ENCODE measurements around the gene ANGPTL3.
"Not testable (repeated sequence)": the region's sequence is repeated elsewhere in the genome, so short reads cannot be mapped to it uniquely, and the experiment has no call there.

ANGPTL3 gene, protein sequence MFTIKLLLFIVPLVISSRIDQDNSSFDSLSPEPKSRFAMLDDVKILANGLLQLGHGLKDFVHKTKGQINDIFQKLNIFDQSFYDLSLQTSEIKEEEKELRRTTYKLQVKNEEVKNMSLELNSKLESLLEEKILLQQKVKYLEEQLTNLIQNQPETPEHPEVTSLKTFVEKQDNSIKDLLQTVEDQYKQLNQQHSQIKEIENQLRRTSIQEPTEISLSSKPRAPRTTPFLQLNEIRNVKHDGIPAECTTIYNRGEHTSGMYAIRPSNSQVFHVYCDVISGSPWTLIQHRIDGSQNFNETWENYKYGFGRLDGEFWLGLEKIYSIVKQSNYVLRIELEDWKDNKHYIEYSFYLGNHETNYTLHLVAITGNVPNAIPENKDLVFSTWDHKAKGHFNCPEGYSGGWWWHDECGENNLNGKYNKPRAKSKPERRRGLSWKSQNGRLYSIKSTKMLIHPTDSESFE

GRCh38 chr1:62597281-62597680 lies at the start of gene ANGPTL3:
ANGPTL3 (plus strand) TSS chr1:62597520; CDS start chr1:62597567, 47 bp downstream.
- TF ChIP-seq EGR2 (tag by site-specific recombination; IDR thresholded peaks at IDR 0.05; ENCODE audit: low read depth) = no peak
- no peak for TF ChIP-seq SP7 (tag by site-specific recombination; IDR thresholded peaks at IDR 0.05)
- no peak for TF ChIP-seq ZNF10 (tag by site-specific recombination; IDR thresholded peaks at IDR 0.05)
- TF ChIP-seq ZNF140 (tag by site-specific recombination; IDR thresholded peaks at IDR 0.05) = no peak
- TF ChIP-seq KLF17 (tag by site-specific recombination; IDR thresholded peaks at IDR 0.05) = no peak
- H3K4me3 ChIP-seq (ENCODE audit: low read depth, low read length) = no peak within 1 kb of the TSS
- ChIA-PET POLR2A (no interaction called here), CTCF (no interaction called here)
- no peaks in the 10 kb centered on the region for H3K9me3 ChIP-seq (ENCODE audit: control insufficient read depth, insufficient read depth, low read depth, low read length)
- H3K36me3 ChIP-seq (ENCODE audit: control insufficient read depth in 2 of 2, insufficient read depth in 1 of 2, low read length in 2 of 2) = no peaks in the 10 kb centered on the region
- H3K27ac ChIP-seq (ENCODE audit: extremely low read depth, low read depth, low read length) = no peak within 1 kb of the TSS
- H3K4me1 ChIP-seq (ENCODE audit: control insufficient read depth, insufficient read depth, low read length) = no peaks in the 10 kb centered on the region

GRCh38 chr1:62561306-62561705 lies 36.0 kb upstream of the ANGPTL3 start:
- Histone ChIP-seq H3K27ac (ENCODE audit: extremely low read depth, low read depth, low read length) (no peak overlapping the region), H3K9me3 (ENCODE audit: control insufficient read depth, insufficient read depth, low read depth, low read length) (no peaks in the 10 kb centered on the region), H3K36me3 (ENCODE audit: control insufficient read depth in 2 of 2, insufficient read depth in 1 of 2, low read length in 2 of 2) (peaks cover 0 to 12% of the 10 kb centered on the region in 2 experiments; a peak in 2 of 3 replicates), H3K4me3 (ENCODE audit: low read depth, low read length) (no peak overlapping the region), H3K4me1 (ENCODE audit: control insufficient read depth, insufficient read depth, low read length) (no peaks in the 10 kb centered on the region)
- ChIA-PET CTCF (no interaction called here), POLR2A (no interaction called here)
- no peak for TF ChIP-seq ZNF747 (tag by site-specific recombination; IDR thresholded peaks at IDR 0.05)
- no peak for TF ChIP-seq WT1 (tag by site-specific recombination; IDR thresholded peaks at IDR 0.05)
- TF ChIP-seq ZNF623 (tag by site-specific recombination; IDR thresholded peaks at IDR 0.05) = no peak
- TF ChIP-seq, protein P1, sequence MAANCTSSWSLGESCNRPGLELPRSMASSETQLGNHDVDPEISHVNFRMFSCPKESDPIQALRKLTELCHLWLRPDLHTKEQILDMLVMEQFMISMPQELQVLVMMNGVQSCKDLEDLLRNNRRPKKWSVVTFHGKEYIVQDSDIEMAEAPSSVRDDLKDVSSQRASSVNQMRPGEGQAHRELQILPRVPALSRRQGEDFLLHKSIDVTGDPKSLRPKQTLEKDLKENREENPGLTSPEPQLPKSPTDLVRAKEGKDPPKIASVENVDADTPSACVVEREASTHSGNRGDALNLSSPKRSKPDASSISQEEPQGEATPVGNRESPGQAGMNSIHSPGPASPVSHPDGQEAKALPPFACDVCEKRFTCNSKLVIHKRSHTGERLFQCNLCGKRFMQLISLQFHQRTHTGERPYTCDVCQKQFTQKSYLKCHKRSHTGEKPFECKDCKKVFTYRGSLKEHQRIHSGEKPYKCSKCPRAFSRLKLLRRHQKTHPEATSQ (tag by site-specific recombination; IDR thresholded peaks at IDR 0.05) = no peak

DNA sequence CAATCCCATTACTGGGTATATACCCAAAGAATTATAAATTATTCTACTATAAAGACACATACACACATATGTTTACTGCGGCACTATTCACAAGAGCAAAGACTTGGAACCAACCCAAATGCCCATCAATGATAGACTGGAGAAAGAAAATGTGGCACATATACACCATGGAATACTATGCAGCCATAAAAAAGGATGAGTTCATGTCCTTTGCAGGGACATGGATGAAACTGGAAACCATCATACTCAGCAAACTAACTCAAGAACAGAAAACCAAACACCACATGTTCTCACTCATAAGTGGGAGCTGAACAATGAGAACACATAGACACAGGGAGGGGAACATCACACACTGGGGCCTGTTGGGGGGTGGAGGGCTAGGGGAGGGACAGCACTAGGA lies 30.1 kb upstream of the ANGPTL3 start:
- H3K4me3 ChIP-seq (ENCODE audit: low read depth, low read length); H3K36me3 ChIP-seq (ENCODE audit: control insufficient read depth in 2 of 2, insufficient read depth in 1 of 2, low read length in 2 of 2); POLR2A ChIA-PET; H3K27ac ChIP-seq (ENCODE audit: extremely low read depth, low read depth, low read length); H3K9me3 ChIP-seq (ENCODE audit: control insufficient read depth, insufficient read depth, low read depth, low read length); H3K4me1 ChIP-seq (ENCODE audit: control insufficient read depth, insufficient read depth, low read length): not testable (repeated sequence)
- CTCF ChIA-PET = interaction anchor here (1.4 kb wide), 1 partner anchor 179 kb away, joined by 6 read pairs; no protein-coding TSS in a partner anchor
- TF ChIP-seq, protein P2, sequence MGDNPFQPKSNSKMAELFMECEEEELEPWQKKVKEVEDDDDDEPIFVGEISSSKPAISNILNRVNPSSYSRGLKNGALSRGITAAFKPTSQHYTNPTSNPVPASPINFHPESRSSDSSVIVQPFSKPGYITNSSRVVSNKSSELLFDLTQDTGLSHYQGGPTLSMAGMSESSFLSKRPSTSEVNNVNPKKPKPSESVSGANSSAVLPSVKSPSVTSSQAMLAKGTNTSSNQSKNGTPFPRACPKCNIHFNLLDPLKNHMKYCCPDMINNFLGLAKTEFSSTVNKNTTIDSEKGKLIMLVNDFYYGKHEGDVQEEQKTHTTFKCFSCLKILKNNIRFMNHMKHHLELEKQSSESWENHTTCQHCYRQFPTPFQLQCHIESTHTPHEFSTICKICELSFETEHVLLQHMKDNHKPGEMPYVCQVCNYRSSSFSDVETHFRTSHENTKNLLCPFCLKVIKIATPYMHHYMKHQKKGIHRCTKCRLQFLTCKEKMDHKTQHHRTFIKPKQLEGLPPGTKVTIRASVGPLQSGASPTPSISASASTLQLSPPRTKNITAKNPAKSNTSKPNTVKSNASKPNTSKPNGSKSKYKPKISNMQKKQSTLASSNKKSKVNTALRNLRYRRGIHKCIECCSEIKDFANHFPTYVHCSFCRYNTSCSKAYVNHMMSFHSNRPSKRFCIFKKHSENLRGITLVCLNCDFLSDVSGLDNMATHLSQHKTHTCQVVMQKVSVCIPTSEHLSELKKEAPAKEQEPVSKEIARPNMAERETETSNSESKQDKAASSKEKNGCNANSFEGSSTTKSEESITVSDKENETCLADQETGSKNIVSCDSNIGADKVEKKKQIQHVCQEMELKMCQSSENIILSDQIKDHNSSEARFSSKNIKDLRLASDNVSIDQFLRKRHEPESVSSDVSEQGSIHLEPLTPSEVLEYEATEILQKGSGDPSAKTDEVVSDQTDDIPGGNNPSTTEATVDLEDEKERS (tag by site-specific recombination; IDR thresholded peaks at IDR 0.05) = peak; percentile 71; the same call in 1 of the 2 replicates
- peak; percentile 96 for TF ChIP-seq ZNF146 (tag by site-specific recombination; IDR thresholded peaks at IDR 0.05)

GRCh38 chr1:62567926-62568325 lies 29.4 kb upstream of the ANGPTL3 start:
- H3K4me1 ChIP-seq (ENCODE audit: control insufficient read depth, insufficient read depth, low read length); H3K36me3 ChIP-seq (ENCODE audit: control insufficient read depth in 2 of 2, insufficient read depth in 1 of 2, low read length in 2 of 2); H3K27ac ChIP-seq (ENCODE audit: extremely low read depth, low read depth, low read length); H3K4me3 ChIP-seq (ENCODE audit: low read depth, low read length); POLR2A ChIA-PET; H3K9me3 ChIP-seq (ENCODE audit: control insufficient read depth, insufficient read depth, low read depth, low read length): not testable (repeated sequence)
- CTCF ChIA-PET = interaction anchor here (0.6 to 1.4 kb wide), 2 partner anchors 178 to 409 kb away, joined by 5 to 6 read pairs; no protein-coding TSS in a partner anchor

Data from HEK293 (cell line).